Uterus (tissue), 4 donors: ENCODE data around the gene PMS1. TPM values are rescaled to one million over a fixed set of nuclear protein-coding genes. Genes with fewer than 3 reads are reported as not detected.

Source experiments
- DNase-seq, 2 donors: peaks; one replicate each; pipeline ENCODE4 v3.0.0-alpha.2; 2019 to 2020
- H3K27ac ChIP-seq, 2 donors: fragments of 200-600 bp; sonication (generic); 1 replicate in 1 of 2; 2 replicates in 1 of 2; pipeline ENCODE4 v1.5.1; 2016 to 2018
- H3K27me3 ChIP-seq, 2 donors: fragments of 200-600 bp; sonication (generic); one replicate each; pipeline ENCODE4 v1.5.1; 2018 to 2019; ENCODE audit warnings: control low read depth in 1 of 2
- H3K36me3 ChIP-seq, 2 donors: fragments of 200-600 bp; sonication (generic); one replicate each; pipeline ENCODE4 v1.5.1; 2019; ENCODE audit warnings: control low read depth in 1 of 2
- H3K4me1 ChIP-seq, 2 donors: fragments of 200-600 bp; sonication (generic); one replicate each; pipeline ENCODE4 v1.5.1; 2018 to 2019; ENCODE audit warnings: control low read depth in 1 of 2
- H3K4me3 ChIP-seq, 2 donors: fragments of 200-600 bp; sonication (generic); 1 replicate in 1 of 2; 2 replicates in 1 of 2; pipeline ENCODE4 v1.5.1; 2018 to 2019; ENCODE audit warnings: mild to moderate bottlenecking in 1 of 2
- H3K9me3 ChIP-seq, 2 donors: fragments of 200-600 bp; sonication (generic); one replicate each; pipeline ENCODE4 v1.5.1; 2019; ENCODE audit warnings: control low read depth in 1 of 2
- POLR2A ChIP-seq, 2 donors: fragments of 450-650 bp; IDR thresholded peaks; one replicate each; pipeline ENCODE4 v1.6.1; 2016; ENCODE audit warnings: antibody characterized with exemption in 2 of 2, mild to moderate bottlenecking in 1 of 2, moderate library complexity in 1 of 2
- intact Hi-C: fragments of 100-400 bp; cut with DNase I; formaldehyde crosslinking; loops from one replicate; pipeline ENCODE4 v1.15.1; 2023; ENCODE audit warnings: low total_unique reads
- total RNA-seq, 4 donors: library from RNA; depleted of rRNA in 3 of 4; stranded (reverse); fragments of >200 nt in 3 of 4; gene quantifications; one replicate each; pipeline versions ENCODE4 v1.1.0 to v1.2.4, GENCODE V29; 2014 to 2023
- TF ChIP-seq, protein P1 (sequence below), 4 experiments: fragments of 200-600 bp in 2 of 4; fragments of 450-650 bp in 2 of 4; sonication (generic) in 2 of 4; IDR thresholded peaks; one replicate each; pipeline ENCODE4 v1.5.1; 2016 to 2019; ENCODE audit warnings: antibody characterized with exemption in 4 of 4, mild to moderate bottlenecking in 2 of 4, moderate library complexity in 1 of 4
- donor health status: DM: yes; HTN: yes; CAD: no.

Gene PMS1
- total RNA-seq, 4 donors from 2014 or later, result 25.0 to 149 (median 58.5) TPM

DNA sequence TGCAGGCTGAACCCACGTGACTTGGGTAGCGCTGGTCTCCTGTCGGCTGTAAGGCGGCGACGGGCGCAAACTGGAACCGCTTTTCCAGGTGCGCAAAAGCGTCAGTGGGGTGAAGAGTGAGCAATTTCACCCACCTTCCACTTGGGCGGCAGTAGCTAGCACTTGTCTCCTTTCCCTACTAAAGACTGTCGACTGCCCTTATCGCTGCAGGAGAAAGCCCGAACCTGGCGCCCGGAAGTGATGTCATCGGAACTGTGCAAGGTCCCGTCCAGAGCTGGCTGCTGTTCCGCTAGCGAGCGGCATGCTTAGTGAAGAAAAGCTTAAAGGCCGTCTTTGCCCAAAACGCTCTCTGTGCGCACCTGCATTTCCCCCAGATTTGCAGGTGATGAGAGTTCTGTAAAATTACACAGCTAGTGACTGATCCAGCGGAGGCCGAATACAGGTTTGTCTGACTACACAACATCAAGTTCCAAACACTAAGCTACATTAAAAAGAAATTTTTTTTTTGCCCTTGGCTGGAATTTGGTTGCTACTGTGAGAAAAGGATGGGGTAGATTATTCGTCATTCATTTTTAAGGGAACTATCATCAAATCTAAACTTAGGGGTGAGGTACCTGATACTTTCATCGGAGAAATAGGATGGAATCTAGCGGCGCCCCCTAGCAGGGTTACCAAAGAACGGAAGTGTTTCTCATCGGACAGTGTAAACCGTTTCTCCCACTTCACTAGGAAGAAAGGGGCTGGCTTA is 21.5 kb upstream of the PMS1 start, which contains the start of gene OSGEPL1:
Gene OSGEPL1, minus strand, starts transcription at position 242 of the 748 bp plus-strand sequence. CDS start 1,152 bp downstream, outside the sequence.
- intact Hi-C loops, result no loop called here
- TF ChIP-seq, protein P1, sequence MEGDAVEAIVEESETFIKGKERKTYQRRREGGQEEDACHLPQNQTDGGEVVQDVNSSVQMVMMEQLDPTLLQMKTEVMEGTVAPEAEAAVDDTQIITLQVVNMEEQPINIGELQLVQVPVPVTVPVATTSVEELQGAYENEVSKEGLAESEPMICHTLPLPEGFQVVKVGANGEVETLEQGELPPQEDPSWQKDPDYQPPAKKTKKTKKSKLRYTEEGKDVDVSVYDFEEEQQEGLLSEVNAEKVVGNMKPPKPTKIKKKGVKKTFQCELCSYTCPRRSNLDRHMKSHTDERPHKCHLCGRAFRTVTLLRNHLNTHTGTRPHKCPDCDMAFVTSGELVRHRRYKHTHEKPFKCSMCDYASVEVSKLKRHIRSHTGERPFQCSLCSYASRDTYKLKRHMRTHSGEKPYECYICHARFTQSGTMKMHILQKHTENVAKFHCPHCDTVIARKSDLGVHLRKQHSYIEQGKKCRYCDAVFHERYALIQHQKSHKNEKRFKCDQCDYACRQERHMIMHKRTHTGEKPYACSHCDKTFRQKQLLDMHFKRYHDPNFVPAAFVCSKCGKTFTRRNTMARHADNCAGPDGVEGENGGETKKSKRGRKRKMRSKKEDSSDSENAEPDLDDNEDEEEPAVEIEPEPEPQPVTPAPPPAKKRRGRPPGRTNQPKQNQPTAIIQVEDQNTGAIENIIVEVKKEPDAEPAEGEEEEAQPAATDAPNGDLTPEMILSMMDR (IDR thresholded peaks at IDR 0.05), result peak; percentile 24 to 55 (median 46)
- no peak for TF ChIP-seq POLR2A (IDR thresholded peaks at IDR 0.05)
- Histone ChIP-seq H3K27ac (peak within 1 kb of the TSS; percentile 85 to 94), H3K4me1 (no peaks in the 10 kb centered on the region), H3K36me3 (no peaks in the 10 kb centered on the region), H3K4me3 (peak within 1 kb of the TSS; percentile 79 to 84), H3K9me3 (no peaks in the 10 kb centered on the region), H3K27me3 (no peaks in the 10 kb centered on the region)
- peak; percentile 88 to 94 for DNase-seq

DNA sequence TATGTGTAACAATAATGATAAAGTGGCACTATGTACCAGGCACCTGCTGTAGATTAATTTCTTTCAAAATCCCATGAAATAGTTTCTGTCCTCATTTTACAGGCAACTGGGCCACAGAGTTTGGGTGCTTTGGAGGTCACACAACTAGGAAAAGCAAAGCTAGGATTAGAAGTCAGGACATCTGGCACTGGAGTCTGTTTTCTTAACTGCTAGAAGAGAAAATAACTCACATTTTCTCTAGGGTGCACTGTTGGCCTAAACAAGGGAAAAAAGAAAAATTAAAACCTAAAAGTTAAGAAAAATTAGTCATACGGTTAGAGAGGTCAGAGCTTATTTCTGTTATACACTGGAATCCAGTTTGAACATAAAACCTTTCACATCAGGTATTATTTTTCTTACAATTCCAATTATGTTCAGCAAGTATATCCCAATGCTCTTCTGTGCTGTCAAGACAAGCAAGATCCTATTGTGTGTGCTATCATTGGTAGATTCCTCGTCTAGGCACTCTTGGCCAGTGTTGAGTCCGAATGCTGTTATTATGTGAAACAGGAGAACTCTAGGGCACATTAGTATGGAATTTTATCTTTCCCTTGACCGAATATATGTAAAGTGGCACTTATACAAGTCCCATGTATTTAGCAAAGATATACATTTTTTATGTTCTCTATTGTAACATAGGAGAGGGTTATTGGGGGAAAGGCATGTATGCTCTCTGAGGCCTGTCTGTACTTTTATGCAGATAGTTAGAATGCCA is 20.2 kb upstream of the PMS1 start:
- Histone ChIP-seq H3K4me1 (no peaks in the 10 kb centered on the region), H3K27me3 (no peaks in the 10 kb centered on the region), H3K27ac (peak overlapping the region in 1 of 2 donors; percentile 94), H3K9me3 (no peaks in the 10 kb centered on the region), H3K36me3 (no peaks in the 10 kb centered on the region), H3K4me3 (no peak overlapping the region)
- DNase-seq, result no peak
- intact Hi-C loops, result no loop called here
- TF ChIP-seq, protein P1 (IDR thresholded peaks at IDR 0.05), result no peak
- no peak for TF ChIP-seq POLR2A (IDR thresholded peaks at IDR 0.05)

DNA sequence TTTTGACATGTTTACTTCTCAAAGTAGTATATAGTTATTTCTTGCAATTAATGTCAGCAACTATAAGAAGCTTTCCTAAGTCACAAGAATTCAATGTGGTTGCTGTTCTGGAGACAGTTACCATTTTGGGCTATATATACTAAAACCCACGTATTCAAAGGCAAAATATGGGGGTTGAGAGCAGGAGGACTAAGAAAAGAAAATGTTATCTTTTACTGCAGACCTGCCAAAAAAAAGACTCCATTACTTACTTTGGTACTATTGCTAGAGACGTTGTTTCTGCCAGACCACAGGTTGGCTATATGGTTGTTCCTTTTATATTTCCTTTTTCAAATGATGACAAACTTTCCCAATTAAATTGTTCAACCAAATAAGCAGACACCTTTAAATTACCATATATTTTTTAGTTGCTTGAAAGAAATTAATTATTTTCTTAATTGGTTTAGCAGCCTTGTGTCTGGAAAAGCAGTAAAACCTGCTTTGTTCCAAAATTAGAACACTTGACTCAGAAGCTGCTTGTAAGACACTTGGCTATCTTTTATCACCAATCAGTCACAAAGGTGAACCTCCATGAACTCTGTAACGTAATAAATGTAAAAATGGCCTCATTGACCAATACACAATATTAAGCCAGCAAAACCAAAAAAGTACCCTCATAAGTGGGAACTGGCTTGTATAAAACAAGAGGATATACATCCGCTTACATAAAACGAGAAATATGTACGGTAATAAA is 13.5 kb upstream of the PMS1 start:
- Histone ChIP-seq H3K27me3 (no peaks in the 10 kb centered on the region), H3K27ac (no peak overlapping the region), H3K9me3 (no peaks in the 10 kb centered on the region), H3K36me3 (no peaks in the 10 kb centered on the region), H3K4me3 (no peak overlapping the region), H3K4me1 (no peaks in the 10 kb centered on the region)
- intact Hi-C loops, result no loop called here
- TF ChIP-seq, protein P1 (IDR thresholded peaks at IDR 0.05), result no peak
- no peak for TF ChIP-seq POLR2A (IDR thresholded peaks at IDR 0.05)
- no peak for DNase-seq

- no peaks in the 10 kb centered on the region for H3K36me3 ChIP-seq
- H3K27ac ChIP-seq, result no peak overlapping the region
- H3K4me3 ChIP-seq, result no peak overlapping the region
- no peak for DNase-seq
- no peaks in the 10 kb centered on the region for H3K9me3 ChIP-seq
- H3K27me3 ChIP-seq, result no peaks in the 10 kb centered on the region
- intact Hi-C loops, result no loop called here
- H3K4me1 ChIP-seq, result no peaks in the 10 kb centered on the region
- TF ChIP-seq, protein P1 (IDR thresholded peaks at IDR 0.05), result no peak
- TF ChIP-seq POLR2A (IDR thresholded peaks at IDR 0.05), result no peak
Measured at GRCh38 chr2:189772212-189772611, 12.0 kb upstream of the PMS1 start.
